K562 treated with DMSO at 1 percent for 24 hours (cell line): ENCODE data around the gene CYP27C1. TPM values are rescaled to one million over a fixed set of nuclear protein-coding genes. Genes with fewer than 3 reads are reported as not detected.

Source experiments
- total RNA-seq: library from RNA; unstranded; fragments of 300-600 nt; gene quantifications from 2 replicates; pipeline ENCODE4 v1.2.3, GENCODE V29; 2022; ENCODE audit warnings: low read depth; ENCODE audit not compliant: insufficient read depth

Gene CYP27C1, protein sequence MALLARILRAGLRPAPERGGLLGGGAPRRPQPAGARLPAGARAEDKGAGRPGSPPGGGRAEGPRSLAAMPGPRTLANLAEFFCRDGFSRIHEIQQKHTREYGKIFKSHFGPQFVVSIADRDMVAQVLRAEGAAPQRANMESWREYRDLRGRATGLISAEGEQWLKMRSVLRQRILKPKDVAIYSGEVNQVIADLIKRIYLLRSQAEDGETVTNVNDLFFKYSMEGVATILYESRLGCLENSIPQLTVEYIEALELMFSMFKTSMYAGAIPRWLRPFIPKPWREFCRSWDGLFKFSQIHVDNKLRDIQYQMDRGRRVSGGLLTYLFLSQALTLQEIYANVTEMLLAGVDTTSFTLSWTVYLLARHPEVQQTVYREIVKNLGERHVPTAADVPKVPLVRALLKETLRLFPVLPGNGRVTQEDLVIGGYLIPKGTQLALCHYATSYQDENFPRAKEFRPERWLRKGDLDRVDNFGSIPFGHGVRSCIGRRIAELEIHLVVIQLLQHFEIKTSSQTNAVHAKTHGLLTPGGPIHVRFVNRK
- not detected in 2 replicates for total RNA-seq

DNA sequence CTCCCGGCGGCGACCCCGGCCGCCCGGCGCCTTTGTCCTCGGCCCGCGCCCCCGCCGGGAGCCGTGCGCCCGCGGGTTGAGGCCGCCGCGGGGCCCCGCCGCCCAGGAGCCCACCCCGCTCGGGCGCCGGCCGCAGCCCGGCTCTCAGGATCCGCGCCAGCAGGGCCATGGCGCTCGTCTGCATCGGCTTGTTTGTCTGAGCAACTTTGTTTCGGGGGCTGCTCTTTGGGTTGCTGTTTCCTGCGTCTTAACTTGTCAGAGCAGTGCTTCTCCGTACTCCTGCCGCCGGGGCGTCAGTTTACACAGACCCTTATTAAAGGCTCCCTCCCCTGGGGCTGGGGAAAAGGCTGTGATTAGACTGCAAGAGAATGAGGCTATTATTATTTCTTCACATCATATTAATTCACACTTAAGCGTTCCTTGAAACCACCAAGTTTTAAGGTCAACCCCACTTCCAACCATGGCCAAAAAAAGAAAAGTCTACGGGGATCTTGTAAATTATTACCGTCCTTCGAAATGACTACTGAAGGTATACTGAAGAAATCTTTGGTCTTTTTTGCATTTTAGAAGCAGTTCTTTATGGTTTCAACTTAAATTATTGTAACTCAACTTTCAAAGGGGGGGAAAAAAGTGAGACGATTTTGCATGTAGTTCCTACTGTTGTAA is at the start of gene CYP27C1:
TSS of gene CYP27C1 (minus strand) at position 198 of the 666 bp plus-strand sequence. CDS start at position 169, 29 bp downstream.

Other genes starting within 250 kb of the CYP27C1 start
- 8.8 and 8.9 TPM in 2 replicates for gene BIN1, start 113.1 kb downstream of the CYP27C1 start, total RNA-seq
- gene ERCC3, start 73.8 kb upstream of the CYP27C1 start, total RNA-seq = 41.5 and 41.6 TPM in 2 replicates
- gene MAP3K2, start 167.7 kb upstream of the CYP27C1 start, total RNA-seq = 16.0 and 20.6 TPM in 2 replicates
- gene PROC, start 198.1 kb upstream of the CYP27C1 start, total RNA-seq = 0.20 and 1.6 TPM in 2 replicates